ENCODE measurements around the gene GJC2. TPM values are rescaled to one million over a fixed set of nuclear protein-coding genes. Genes with fewer than 3 reads are reported as not detected.

The GJC2 gene
- total RNA-seq, 4 donors from 2014 or later, result 1.9 to 5.5 (median 2.9) TPM

DNA sequence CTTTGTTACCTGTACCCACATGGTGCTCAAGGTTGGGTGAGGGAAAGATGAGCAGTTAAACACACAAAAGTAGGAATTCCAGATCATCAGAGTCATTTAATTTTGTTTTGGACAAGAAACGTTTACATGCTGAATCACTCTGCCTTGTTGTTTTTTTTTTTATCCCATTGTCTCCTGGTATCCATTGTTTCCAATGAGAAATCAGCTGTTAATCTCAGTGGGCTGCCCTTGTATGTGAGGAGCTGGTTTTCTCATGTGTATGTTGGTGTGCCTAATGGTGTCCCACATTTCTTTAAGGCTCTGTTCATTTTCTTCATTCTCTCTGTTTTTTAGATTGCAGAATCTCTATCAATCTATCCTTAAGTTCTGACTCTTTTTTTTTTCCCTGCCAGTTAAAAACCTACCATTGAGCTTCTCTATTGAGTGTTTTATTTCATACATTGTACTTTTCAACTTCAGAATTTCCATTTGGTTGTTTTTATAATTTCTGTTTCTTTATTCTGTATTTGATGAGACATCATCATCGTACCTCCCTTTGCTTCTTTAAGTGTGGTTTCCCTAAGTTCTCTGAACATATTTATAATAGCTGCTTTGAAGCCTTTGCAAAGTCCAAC lies 49.4 kb downstream of the GJC2 start:
- ATAC-seq (ENCODE audit: low FRiP score) (no peak), DNase-seq (ENCODE audit: low spot score) (no peak)
- TF ChIP-seq, protein P1, sequence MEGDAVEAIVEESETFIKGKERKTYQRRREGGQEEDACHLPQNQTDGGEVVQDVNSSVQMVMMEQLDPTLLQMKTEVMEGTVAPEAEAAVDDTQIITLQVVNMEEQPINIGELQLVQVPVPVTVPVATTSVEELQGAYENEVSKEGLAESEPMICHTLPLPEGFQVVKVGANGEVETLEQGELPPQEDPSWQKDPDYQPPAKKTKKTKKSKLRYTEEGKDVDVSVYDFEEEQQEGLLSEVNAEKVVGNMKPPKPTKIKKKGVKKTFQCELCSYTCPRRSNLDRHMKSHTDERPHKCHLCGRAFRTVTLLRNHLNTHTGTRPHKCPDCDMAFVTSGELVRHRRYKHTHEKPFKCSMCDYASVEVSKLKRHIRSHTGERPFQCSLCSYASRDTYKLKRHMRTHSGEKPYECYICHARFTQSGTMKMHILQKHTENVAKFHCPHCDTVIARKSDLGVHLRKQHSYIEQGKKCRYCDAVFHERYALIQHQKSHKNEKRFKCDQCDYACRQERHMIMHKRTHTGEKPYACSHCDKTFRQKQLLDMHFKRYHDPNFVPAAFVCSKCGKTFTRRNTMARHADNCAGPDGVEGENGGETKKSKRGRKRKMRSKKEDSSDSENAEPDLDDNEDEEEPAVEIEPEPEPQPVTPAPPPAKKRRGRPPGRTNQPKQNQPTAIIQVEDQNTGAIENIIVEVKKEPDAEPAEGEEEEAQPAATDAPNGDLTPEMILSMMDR (IDR thresholded peaks at IDR 0.05), result no peak

- DNase-seq (ENCODE audit: low spot score) (no peak), ATAC-seq (ENCODE audit: low FRiP score) (no peak)
Measured at GRCh38 chr1:228204958-228205357, 55.2 kb downstream of the GJC2 start.

GRCh38 chr1:228205526-228206436 lies 56.1 kb downstream of the GJC2 start:
- TF ChIP-seq, protein P1 (IDR thresholded peaks at IDR 0.05), result no peak
- ATAC-seq (ENCODE audit: low FRiP score) (no peak), DNase-seq (ENCODE audit: low spot score) (no peak)

More at GRCh38 chr1:228204958-228205357, 55.2 kb downstream of the GJC2 start:
- TF ChIP-seq, protein P1 (IDR thresholded peaks at IDR 0.05), result no peak

DNA sequence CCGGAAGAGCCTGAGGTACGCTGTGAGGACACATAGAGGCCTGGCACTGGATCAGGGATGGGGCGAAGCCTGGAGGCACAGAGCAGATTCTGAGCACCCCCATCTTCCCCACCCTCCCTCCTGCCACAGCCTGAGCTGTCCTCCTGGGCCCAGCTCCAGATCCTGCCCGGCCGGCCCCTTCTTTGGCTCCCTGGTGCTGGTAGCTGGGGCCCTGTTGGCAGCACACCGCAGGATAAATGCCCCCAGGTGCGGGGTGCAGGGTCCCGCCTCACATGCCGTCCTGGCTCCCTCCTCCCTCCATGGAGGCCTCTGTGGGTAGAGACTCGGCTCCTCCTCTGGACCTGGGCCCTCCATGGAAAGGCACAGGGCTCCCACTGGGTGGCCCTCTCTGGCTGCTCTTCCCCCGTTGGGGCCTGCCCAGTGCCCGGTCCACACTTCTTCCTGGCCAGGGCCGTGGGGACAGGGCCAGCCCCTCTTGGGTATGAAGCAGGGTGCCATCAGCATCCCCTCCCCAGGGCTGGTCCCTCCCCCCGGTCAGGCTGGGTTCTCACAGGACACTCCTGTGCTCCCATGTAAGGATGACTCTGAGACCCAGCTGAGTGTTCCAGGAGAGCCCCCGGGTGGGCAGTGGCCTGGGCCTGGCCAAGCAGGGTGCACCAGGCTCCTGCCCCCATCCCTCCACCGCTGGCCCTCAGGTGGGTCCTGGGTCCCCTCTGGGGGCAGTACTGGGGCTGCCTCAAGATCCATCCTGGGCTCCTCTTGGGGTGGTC lies 57.0 kb downstream of the GJC2 start:
- no peak for ATAC-seq (ENCODE audit: low FRiP score)
- TF ChIP-seq, protein P1 (IDR thresholded peaks at IDR 0.05), result no peak
- DNase-seq (ENCODE audit: low spot score), result no peak

- DNase-seq (ENCODE audit: low spot score) (no peak), ATAC-seq (ENCODE audit: low FRiP score) (no peak)
- TF ChIP-seq, protein P1 (IDR thresholded peaks at IDR 0.05), result no peak
Measured at GRCh38 chr1:228207381-228207810, 57.7 kb downstream of the GJC2 start.

DNA sequence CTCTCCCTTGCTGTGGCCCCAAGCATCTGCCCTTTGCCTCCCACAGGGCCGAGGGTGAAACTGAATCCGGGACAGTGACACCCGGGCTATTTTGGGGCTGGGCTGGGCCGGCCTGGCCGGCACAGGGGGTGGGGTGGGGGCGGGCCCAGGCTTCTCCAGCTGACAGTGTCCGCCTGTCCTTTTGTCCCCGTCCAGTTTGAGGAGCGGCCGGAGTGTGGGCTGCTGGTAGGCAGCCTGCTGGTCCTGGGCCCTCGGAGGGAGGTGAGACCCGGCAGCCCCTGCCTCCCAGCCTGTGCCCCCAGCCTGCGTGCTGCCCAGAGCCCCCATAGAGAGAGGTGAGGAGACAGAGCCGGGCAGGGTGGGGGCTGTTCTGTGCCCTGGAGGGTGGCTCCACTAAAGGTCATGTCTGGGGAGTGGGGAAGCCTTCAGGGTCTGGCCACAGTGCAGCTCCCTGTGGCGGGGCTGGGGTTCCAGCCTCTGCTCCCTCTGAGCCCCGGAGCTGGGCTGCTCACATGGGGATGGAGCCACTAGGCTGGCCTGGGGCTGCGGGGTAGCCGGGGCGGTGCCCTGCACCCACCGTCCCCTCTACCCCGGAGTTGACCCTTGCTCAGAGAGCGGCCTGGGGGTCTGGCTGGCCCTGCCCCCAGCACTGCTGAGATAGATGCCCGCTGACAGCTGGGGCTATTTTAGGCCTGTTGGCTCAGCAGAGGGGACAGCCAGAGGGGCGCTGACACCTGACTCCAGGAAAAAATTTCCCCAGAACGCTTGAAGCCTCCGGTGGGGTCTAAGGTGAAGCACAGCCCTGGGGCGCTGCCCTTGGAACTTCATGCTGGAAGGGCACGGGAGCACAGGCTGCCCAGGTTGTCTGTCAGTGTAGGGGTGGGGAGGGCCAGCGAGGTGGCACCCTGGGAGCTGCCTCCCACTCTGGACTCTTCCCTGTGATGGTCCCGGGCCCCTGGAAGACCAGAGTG lies 58.4 kb downstream of the GJC2 start, which contains the start of gene OBSCN:
Gene OBSCN, plus strand, starts transcription at position 194 of the 971 bp plus-strand sequence. CDS start 3,740 bp downstream, outside the sequence.
- TF ChIP-seq, protein P1 (IDR thresholded peaks at IDR 0.05), result no peak
- DNase-seq (ENCODE audit: low spot score), result no peak
- no peak for ATAC-seq (ENCODE audit: low FRiP score)

All from omental fat pad (tissue), 4 donors.